Measurements from ENCODE around the gene DYNLT4.
A peak's percentile ranks its signal among the peaks of the same experiment; 100 is the strongest.

The DYNLT4 gene

GRCh38 chr1:44806704-44807363 lies at the start of gene DYNLT4:
Gene DYNLT4, minus strand, starts transcription at chr1:44807351. Its CDS starts 683 bp downstream, at chr1:44806668.
- Histone ChIP-seq H3K4me3 (ENCODE audit: low read depth, low read length) (peak within 1 kb of the TSS; percentile 0), H3K36me3 (ENCODE audit: control insufficient read depth, insufficient read depth, low read length) (peaks cover 39% of the 10 kb centered on the region), H3K9ac (ENCODE audit: low read depth, low read length) (peak within 1 kb of the TSS; percentile 60), H3K27me3 (ENCODE audit: control insufficient read depth, insufficient read depth, low read length) (no peaks in the 10 kb centered on the region), H3K9me3 (ENCODE audit: control insufficient read depth, insufficient read depth, low read length) (no peaks in the 10 kb centered on the region), H3K4me1 (ENCODE audit: control insufficient read depth, insufficient read depth, low read length) (peaks cover 21% of the 10 kb centered on the region)

- Histone ChIP-seq H3K27me3 (ENCODE audit: control insufficient read depth, insufficient read depth, low read length) (no peaks in the 10 kb centered on the region), H3K36me3 (ENCODE audit: control insufficient read depth, insufficient read depth, low read length) (no peaks in the 10 kb centered on the region), H3K9ac (ENCODE audit: low read depth, low read length) (no peak overlapping the region), H3K9me3 (ENCODE audit: control insufficient read depth, insufficient read depth, low read length) (no peaks in the 10 kb centered on the region), H3K4me3 (ENCODE audit: low read depth, low read length) (no peak overlapping the region), H3K4me1 (ENCODE audit: control insufficient read depth, insufficient read depth, low read length) (peaks cover 1% of the 10 kb centered on the region)
Observed at GRCh38 chr1:44855742-44856141, 48.6 kb upstream of the DYNLT4 start.

GRCh38 chr1:44854970-44855369 lies 47.8 kb upstream of the DYNLT4 start:
- no peaks in the 10 kb centered on the region for H3K4me1 ChIP-seq (ENCODE audit: control insufficient read depth, insufficient read depth, low read length)
- no peaks in the 10 kb centered on the region for H3K36me3 ChIP-seq (ENCODE audit: control insufficient read depth, insufficient read depth, low read length)
- H3K27me3 ChIP-seq (ENCODE audit: control insufficient read depth, insufficient read depth, low read length) = no peaks in the 10 kb centered on the region

GRCh38 chr1:44853201-44853600 lies 46.0 kb upstream of the DYNLT4 start:
- Histone ChIP-seq H3K4me3 (ENCODE audit: low read depth, low read length) (no peak overlapping the region), H3K4me1 (ENCODE audit: control insufficient read depth, insufficient read depth, low read length) (no peaks in the 10 kb centered on the region), H3K36me3 (ENCODE audit: control insufficient read depth, insufficient read depth, low read length) (no peaks in the 10 kb centered on the region), H3K9me3 (ENCODE audit: control insufficient read depth, insufficient read depth, low read length) (no peaks in the 10 kb centered on the region), H3K27me3 (ENCODE audit: control insufficient read depth, insufficient read depth, low read length) (no peaks in the 10 kb centered on the region), H3K9ac (ENCODE audit: low read depth, low read length) (no peak overlapping the region)

More at GRCh38 chr1:44854970-44855369, 47.8 kb upstream of the DYNLT4 start:
- H3K4me3 ChIP-seq (ENCODE audit: low read depth, low read length) = no peak overlapping the region
- H3K9me3 ChIP-seq (ENCODE audit: control insufficient read depth, insufficient read depth, low read length) = no peaks in the 10 kb centered on the region
- no peak overlapping the region for H3K9ac ChIP-seq (ENCODE audit: low read depth, low read length)

- Histone ChIP-seq H3K27me3 (ENCODE audit: control insufficient read depth, insufficient read depth, low read length) (no peaks in the 10 kb centered on the region), H3K9ac (ENCODE audit: low read depth, low read length) (no peak overlapping the region), H3K4me1 (ENCODE audit: control insufficient read depth, insufficient read depth, low read length) (no peaks in the 10 kb centered on the region), H3K36me3 (ENCODE audit: control insufficient read depth, insufficient read depth, low read length) (no peaks in the 10 kb centered on the region), H3K9me3 (ENCODE audit: control insufficient read depth, insufficient read depth, low read length) (no peaks in the 10 kb centered on the region), H3K4me3 (ENCODE audit: low read depth, low read length) (no peak overlapping the region)
Observed at GRCh38 chr1:44851308-44851707, 44.2 kb upstream of the DYNLT4 start.

DNA sequence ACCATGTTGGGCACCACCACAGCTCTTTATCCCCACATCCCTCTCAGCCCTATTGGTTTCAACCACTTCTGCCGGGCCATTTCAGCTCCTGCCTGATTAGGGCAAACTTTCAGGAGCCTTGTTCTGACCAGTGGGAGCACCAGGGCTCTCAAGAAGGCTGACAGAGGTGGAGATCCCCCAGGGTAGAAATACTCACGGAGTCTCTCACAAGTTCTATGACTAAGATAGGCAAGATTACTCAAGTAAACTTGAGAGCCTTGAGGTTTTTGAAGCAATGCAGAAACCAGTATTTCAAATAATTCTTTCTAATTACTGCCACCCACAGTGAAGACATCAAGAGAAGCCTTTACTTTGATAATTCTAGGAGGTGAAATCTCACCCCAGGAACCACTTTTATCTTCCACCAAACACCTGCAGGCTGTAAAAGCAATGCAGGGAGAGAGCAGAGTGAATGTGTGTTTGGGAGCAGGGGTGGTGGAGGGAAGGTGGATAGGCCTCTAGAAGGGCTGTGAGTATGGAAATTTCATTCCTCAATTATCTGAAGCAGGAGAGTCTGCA lies 42.5 kb upstream of the DYNLT4 start:
- Histone ChIP-seq H3K9ac (ENCODE audit: low read depth, low read length) (no peak overlapping the region), H3K4me3 (ENCODE audit: low read depth, low read length) (no peak overlapping the region), H3K4me1 (ENCODE audit: control insufficient read depth, insufficient read depth, low read length) (no peaks in the 10 kb centered on the region), H3K9me3 (ENCODE audit: control insufficient read depth, insufficient read depth, low read length) (no peaks in the 10 kb centered on the region), H3K27me3 (ENCODE audit: control insufficient read depth, insufficient read depth, low read length) (no peaks in the 10 kb centered on the region), H3K36me3 (ENCODE audit: control insufficient read depth, insufficient read depth, low read length) (no peaks in the 10 kb centered on the region)

GRCh38 chr1:44848456-44849181 lies 41.5 kb upstream of the DYNLT4 start:
- no peak overlapping the region for H3K9ac ChIP-seq (ENCODE audit: low read depth, low read length)
- no peaks in the 10 kb centered on the region for H3K36me3 ChIP-seq (ENCODE audit: control insufficient read depth, insufficient read depth, low read length)
- no peak overlapping the region for H3K4me3 ChIP-seq (ENCODE audit: low read depth, low read length)
- H3K9me3 ChIP-seq (ENCODE audit: control insufficient read depth, insufficient read depth, low read length) = no peaks in the 10 kb centered on the region
- H3K4me1 ChIP-seq (ENCODE audit: control insufficient read depth, insufficient read depth, low read length) = no peaks in the 10 kb centered on the region
- no peaks in the 10 kb centered on the region for H3K27me3 ChIP-seq (ENCODE audit: control insufficient read depth, insufficient read depth, low read length)

DNA sequence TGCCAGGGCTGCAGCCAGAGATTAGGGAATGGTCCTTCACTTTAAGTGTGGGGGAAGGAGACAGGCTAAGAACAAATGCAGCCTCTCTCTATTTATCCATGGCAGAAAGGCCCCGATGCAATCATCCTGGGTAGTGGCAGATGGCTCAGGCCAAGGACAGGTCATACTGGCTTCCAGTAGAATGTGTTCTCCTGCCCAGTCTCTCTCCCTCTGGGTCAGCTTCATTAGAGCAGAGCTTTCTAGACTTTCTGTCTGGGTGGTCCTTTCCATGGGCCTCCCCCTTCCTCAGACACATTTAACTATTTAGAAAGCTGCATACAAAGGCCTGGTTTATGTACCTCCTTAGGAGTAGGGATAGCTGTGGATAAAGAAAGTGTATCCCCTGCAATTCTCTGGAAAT lies 40.7 kb upstream of the DYNLT4 start:
- Histone ChIP-seq H3K9ac (ENCODE audit: low read depth, low read length) (no peak overlapping the region), H3K4me3 (ENCODE audit: low read depth, low read length) (no peak overlapping the region), H3K27me3 (ENCODE audit: control insufficient read depth, insufficient read depth, low read length) (no peaks in the 10 kb centered on the region), H3K36me3 (ENCODE audit: control insufficient read depth, insufficient read depth, low read length) (no peaks in the 10 kb centered on the region), H3K9me3 (ENCODE audit: control insufficient read depth, insufficient read depth, low read length) (no peaks in the 10 kb centered on the region), H3K4me1 (ENCODE audit: control insufficient read depth, insufficient read depth, low read length) (no peaks in the 10 kb centered on the region)

DNA sequence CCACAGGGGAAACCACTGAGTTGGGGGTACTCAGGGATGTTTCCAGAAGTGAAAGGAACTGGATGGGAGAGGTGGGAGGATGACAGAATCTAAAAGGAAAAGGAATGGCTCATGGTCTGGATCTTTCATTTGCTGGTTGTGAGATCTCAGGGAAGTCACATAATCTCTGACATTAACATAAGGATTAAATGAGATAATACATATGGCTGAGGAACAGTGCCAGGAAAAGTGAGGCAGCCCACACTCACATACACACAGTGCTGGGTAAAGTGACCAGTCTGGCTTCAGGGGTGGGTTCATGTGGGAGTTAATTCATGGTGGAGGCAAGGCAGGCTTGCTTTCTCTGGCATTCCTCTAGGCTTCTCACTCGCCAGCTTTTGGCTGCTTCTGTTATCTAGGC lies 39.8 kb upstream of the DYNLT4 start:
- Histone ChIP-seq H3K9me3 (ENCODE audit: control insufficient read depth, insufficient read depth, low read length) (no peaks in the 10 kb centered on the region), H3K27me3 (ENCODE audit: control insufficient read depth, insufficient read depth, low read length) (peaks cover 4% of the 10 kb centered on the region), H3K4me3 (ENCODE audit: low read depth, low read length) (no peak overlapping the region), H3K36me3 (ENCODE audit: control insufficient read depth, insufficient read depth, low read length) (no peaks in the 10 kb centered on the region), H3K9ac (ENCODE audit: low read depth, low read length) (no peak overlapping the region), H3K4me1 (ENCODE audit: control insufficient read depth, insufficient read depth, low read length) (no peaks in the 10 kb centered on the region)

GRCh38 chr1:44842862-44843655 lies 35.9 kb upstream of the DYNLT4 start, which contains the start of gene PTCH2:
Gene PTCH2, minus strand, starts transcription at chr1:44843253. Its CDS starts 321 bp downstream, at chr1:44842932.
- no peaks in the 10 kb centered on the region for H3K9me3 ChIP-seq (ENCODE audit: control insufficient read depth, insufficient read depth, low read length)
- H3K4me3 ChIP-seq (ENCODE audit: low read depth, low read length) = peak within 1 kb of the TSS; percentile 61
- H3K27me3 ChIP-seq (ENCODE audit: control insufficient read depth, insufficient read depth, low read length) = peaks cover 9% of the 10 kb centered on the region
- no peak within 1 kb of the TSS for H3K9ac ChIP-seq (ENCODE audit: low read depth, low read length)
- no peaks in the 10 kb centered on the region for H3K4me1 ChIP-seq (ENCODE audit: control insufficient read depth, insufficient read depth, low read length)
- H3K36me3 ChIP-seq (ENCODE audit: control insufficient read depth, insufficient read depth, low read length) = no peaks in the 10 kb centered on the region

DNA sequence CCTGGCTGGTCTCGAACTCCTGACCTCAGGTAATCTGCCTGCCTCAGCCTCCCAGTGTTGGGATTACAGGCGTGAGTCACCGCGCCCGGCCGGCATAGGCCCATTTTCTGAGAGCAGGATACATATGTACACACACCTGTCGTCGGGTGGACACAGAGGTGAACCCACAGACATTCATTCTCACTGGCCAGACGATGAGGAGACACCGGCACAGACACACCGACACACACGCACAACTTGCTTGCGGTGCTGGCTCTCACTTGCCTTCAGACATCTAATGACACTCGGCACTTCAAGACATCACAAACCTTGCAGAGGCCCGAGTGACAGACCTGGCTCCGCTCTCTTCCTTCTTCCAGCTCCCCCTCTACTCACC lies 35.3 kb upstream of the DYNLT4 start:
- H3K4me3 ChIP-seq (ENCODE audit: low read depth, low read length) = peak overlapping the region; percentile 61
- no peak overlapping the region for H3K9ac ChIP-seq (ENCODE audit: low read depth, low read length)
- H3K27me3 ChIP-seq (ENCODE audit: control insufficient read depth, insufficient read depth, low read length) = peaks cover 9% of the 10 kb centered on the region
- no peaks in the 10 kb centered on the region for H3K9me3 ChIP-seq (ENCODE audit: control insufficient read depth, insufficient read depth, low read length)
- H3K4me1 ChIP-seq (ENCODE audit: control insufficient read depth, insufficient read depth, low read length) = no peaks in the 10 kb centered on the region
- H3K36me3 ChIP-seq (ENCODE audit: control insufficient read depth, insufficient read depth, low read length) = no peaks in the 10 kb centered on the region

Measured in iPS-15b (cell line).